CD8-positive, alpha-beta memory T cell (primary cell): Measurements from ENCODE around the gene RSPH1. TPM values are rescaled to one million over a fixed set of nuclear protein-coding genes. Genes with fewer than 3 reads are reported as not detected.

Source experiments
- CTCF ChIA-PET: fragments of 350-600 bp; sonication (Branson Sonifier 250); formaldehyde crosslinking; loops from one replicate; lab custom pipeline; 2021; ENCODE audit warnings: antibody characterized with exemption; lab: Charles Lee
- POLR2A ChIA-PET: fragments of 350-600 bp; sonication (Branson Sonifier 250); formaldehyde crosslinking; loops from one replicate; lab custom pipeline; 2021; ENCODE audit warnings: antibody characterized with exemption; lab: Charles Lee
- DNase-seq, 5 donors: peaks; one replicate each; pipeline versions ENCODE4 v3.0.0 to v3.0.0-alpha.2; 2020 to 2022; ENCODE audit warnings: mixed read lengths in 1 of 5
- H3K27ac ChIP-seq: one replicate; pipeline ENCODE4 v1.7.0; 2013; ENCODE audit warnings: low read depth, mild to moderate bottlenecking, low read length, moderate library complexity
- H3K27me3 ChIP-seq: 2 replicates; pipeline ENCODE4 v1.7.0; 2013; ENCODE audit warnings: low read length, mild to moderate bottlenecking; ENCODE audit not compliant: insufficient read depth, poor library complexity, severe bottlenecking
- H3K36me3 ChIP-seq: 2 replicates; pipeline ENCODE4 v1.7.0; 2013; ENCODE audit warnings: mild to moderate bottlenecking, low read length, moderate library complexity; ENCODE audit not compliant: insufficient read depth
- H3K4me1 ChIP-seq: 2 replicates; pipeline ENCODE4 v1.7.0; 2013; ENCODE audit warnings: mild to moderate bottlenecking, low read length, moderate library complexity; ENCODE audit not compliant: insufficient read depth
- H3K4me3 ChIP-seq: 2 replicates; pipeline ENCODE4 v1.7.0; 2013; ENCODE audit warnings: mild to moderate bottlenecking, low read length
- H3K9me3 ChIP-seq: 2 replicates; pipeline ENCODE4 v1.7.0; 2013; ENCODE audit warnings: mild to moderate bottlenecking, low read length
- H3K27ac Mint-ChIP-seq, 8 donors: one replicate each; pipeline ENCODE4 v1.8.0; 2020 to 2021; ENCODE audit warnings: mixed read lengths in 8 of 8, mild to moderate bottlenecking in 6 of 8, inconsistent platforms in 3 of 8, moderate library complexity in 3 of 8
- H3K27me3 Mint-ChIP-seq, 2 donors: one replicate each; pipeline ENCODE4 v1.8.0; 2020 to 2021; ENCODE audit warnings: mixed read lengths in 2 of 2, mild to moderate bottlenecking in 1 of 2, moderate library complexity in 1 of 2
- H3K36me3 Mint-ChIP-seq, 3 donors: one replicate each; pipeline ENCODE4 v1.8.0; 2020 to 2021; ENCODE audit warnings: mixed read lengths in 3 of 3, inconsistent platforms in 1 of 3, mild to moderate bottlenecking in 1 of 3
- H3K4me1 Mint-ChIP-seq, 3 donors: one replicate each; pipeline ENCODE4 v1.8.0; 2020 to 2021; ENCODE audit warnings: mixed read lengths in 3 of 3, inconsistent platforms in 1 of 3, mild to moderate bottlenecking in 1 of 3
- H3K4me3 Mint-ChIP-seq, 7 donors: one replicate each; pipeline ENCODE4 v1.8.0; 2020 to 2021; ENCODE audit warnings: mixed read lengths in 7 of 7, mild to moderate bottlenecking in 6 of 7, moderate library complexity in 4 of 7, inconsistent platforms in 2 of 7
- H3K9me3 Mint-ChIP-seq, 5 donors: one replicate each; pipeline ENCODE4 v1.8.0; 2020 to 2022; ENCODE audit warnings: mixed read lengths in 5 of 5, mild to moderate bottlenecking in 3 of 5, moderate library complexity in 2 of 5, inconsistent platforms in 1 of 5
- polyA plus RNA-seq: library from polyadenylated mRNA; unstranded; fragments of 300-500 nt; fragmentation: Illumina TruSeq; gene quantifications from one replicate; pipeline ENCODE4 v1.2.3, GENCODE V29; 2021
- total RNA-seq, 2 experiments: library from RNA; stranded (reverse); gene quantifications; one replicate each; pipeline ENCODE4 v1.2.3, GENCODE V29; 2021

RSPH1 gene
- total and polyA plus RNA-seq, 3 experiments from 2014 or later: not detected

DNA sequence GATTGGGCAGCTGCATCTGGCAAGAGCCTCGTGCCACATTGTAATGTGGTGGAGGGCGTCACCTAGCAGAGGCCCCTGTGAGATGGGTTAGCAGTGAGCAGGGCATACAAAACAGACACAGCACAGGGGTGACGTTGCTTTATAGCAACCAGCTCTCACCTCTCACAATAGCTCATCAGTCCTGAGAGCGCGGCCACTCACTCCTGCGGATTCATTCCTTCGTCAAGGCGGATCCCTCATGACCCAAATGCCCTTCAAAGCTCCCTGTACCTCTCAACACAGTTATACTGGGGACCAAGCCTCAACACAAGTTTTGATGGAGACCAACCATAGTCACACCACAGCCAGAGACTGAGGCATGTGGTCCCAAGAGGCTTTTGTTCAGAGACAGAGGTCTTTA is 40.6 kb upstream of the RSPH1 start:
- DNase-seq: no peak
- CTCF ChIA-PET: interaction anchor here (1.2 to 1.4 kb wide), 2 partner anchors 9 to 13 kb away, joined by 3 read pairs; no protein-coding TSS in a partner anchor
- Mint-ChIP-seq H3K4me1 (peaks cover 8 to 19% (median 11%) of the 10 kb centered on the region in 3 donors), H3K9me3 (no peaks in the 10 kb centered on the region), H3K27ac (peak overlapping the region in 1 of 8 donors; percentile 67), H3K36me3 (peaks cover 0 to 84% (median 14%) of the 10 kb centered on the region in 3 donors), H3K4me3 (no peak overlapping the region), H3K27me3 (no peaks in the 10 kb centered on the region)
- Histone ChIP-seq H3K36me3 (peaks cover 10% of the 10 kb centered on the region), H3K27ac (no peak overlapping the region), H3K4me3 (no peak overlapping the region), H3K4me1 (no peaks in the 10 kb centered on the region), H3K9me3 (no peaks in the 10 kb centered on the region), H3K27me3 (no peaks in the 10 kb centered on the region)
- POLR2A ChIA-PET: interaction anchor here (0.5 kb wide), 1 partner anchor 134 kb away, joined by 3 read pairs; no protein-coding TSS in a partner anchor

DNA sequence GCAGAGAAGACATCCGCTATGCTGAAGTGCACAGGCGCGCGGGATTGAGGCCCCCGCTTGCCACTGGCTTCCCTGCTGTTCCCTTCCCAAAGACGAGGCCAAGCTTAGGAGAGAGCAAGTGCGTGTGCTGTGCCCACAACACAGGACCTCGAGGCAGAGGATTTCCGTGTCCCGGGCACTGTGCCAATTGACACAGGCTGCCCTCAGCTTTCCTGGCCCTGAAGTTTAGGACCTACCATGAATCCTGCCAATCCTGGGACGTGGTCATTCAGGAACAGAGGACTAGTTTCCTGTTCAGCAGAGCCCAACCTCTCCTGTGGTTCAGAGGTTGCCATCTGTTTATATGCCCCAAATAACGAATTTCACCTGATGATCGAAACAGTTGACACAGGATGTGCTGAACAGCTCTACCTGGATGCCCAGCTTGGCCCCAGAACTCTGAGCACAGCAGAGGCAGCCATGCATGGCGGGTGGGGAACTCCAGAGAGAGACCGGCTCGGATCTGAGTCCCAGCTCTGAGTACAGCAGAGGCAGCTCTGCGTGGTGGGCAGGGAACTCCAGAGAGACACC is 39.7 kb upstream of the RSPH1 start:
- Histone ChIP-seq H3K9me3 (no peaks in the 10 kb centered on the region), H3K36me3 (peaks cover 10% of the 10 kb centered on the region), H3K27me3 (no peaks in the 10 kb centered on the region), H3K4me1 (no peaks in the 10 kb centered on the region), H3K4me3 (no peak overlapping the region), H3K27ac (no peak overlapping the region)
- no peaks in the 10 kb centered on the region for H3K27me3 Mint-ChIP-seq
- no peak overlapping the region for H3K27ac Mint-ChIP-seq
- DNase-seq: no peak
- POLR2A ChIA-PET: no interaction called here
- CTCF ChIA-PET: no interaction called here
- peaks cover 0 to 79% (median 14%) of the 10 kb centered on the region in 3 donors for H3K36me3 Mint-ChIP-seq
- peaks cover 8 to 19% (median 12%) of the 10 kb centered on the region in 3 donors for H3K4me1 Mint-ChIP-seq
- no peaks in the 10 kb centered on the region for H3K9me3 Mint-ChIP-seq
- H3K4me3 Mint-ChIP-seq: no peak overlapping the region

DNA sequence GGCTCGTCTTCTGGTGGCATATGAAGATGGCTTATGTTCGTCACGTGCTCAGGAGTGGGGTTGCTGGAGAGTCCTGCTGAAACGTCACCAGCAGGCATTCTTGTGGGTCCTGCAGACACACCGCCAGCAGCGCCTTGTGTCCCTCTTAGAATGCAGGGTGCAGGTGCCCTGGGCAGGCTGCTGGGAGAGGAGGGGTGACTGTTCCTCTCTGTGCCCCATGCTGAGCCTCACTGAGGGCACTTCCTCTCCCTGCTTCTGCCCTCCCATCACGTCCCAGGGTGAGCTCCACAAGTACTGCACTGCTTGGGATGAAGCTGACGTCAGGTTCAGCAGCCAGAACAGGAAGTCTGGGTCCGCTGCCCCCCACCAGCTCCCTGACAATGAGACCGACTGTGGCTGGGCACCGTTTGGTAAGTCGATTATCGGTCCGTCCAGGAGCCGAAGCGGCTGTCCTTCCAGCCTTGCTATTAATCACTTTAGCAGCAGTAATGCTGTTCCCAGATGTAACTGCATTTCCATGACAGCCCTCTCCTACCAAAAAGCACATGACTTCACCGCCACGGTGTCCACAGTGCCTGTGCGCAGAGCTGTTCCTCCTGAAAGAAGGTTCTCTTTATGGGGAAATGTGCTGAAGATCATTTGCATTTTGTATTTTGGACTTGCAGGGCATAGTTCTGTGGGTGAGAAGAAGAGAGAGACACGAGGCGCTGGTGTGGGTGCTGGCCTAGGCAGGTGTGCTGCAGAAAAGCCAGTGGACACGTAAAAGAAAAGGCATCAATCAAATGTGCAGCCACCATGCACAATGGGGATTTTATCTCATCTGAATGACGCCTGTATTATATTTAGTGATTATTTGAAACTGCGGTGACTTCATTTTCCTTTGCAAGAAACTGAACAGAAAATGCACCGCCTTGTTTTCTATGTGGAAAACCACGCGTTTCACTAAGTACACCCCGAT is 38.7 kb upstream of the RSPH1 start:
- H3K27me3 Mint-ChIP-seq: no peaks in the 10 kb centered on the region
- Histone ChIP-seq H3K36me3 (peaks cover 10% of the 10 kb centered on the region), H3K27me3 (no peaks in the 10 kb centered on the region), H3K9me3 (no peaks in the 10 kb centered on the region), H3K4me1 (no peaks in the 10 kb centered on the region), H3K27ac (no peak overlapping the region), H3K4me3 (no peak overlapping the region)
- H3K27ac Mint-ChIP-seq: peak overlapping the region in 3 of 8 donors; percentile 12 to 64 (median 42)
- peaks cover 17 to 26% (median 22%) of the 10 kb centered on the region in 3 donors for H3K4me1 Mint-ChIP-seq
- ChIA-PET CTCF (no interaction called here), POLR2A (no interaction called here)
- DNase-seq: no peak
- no peaks in the 10 kb centered on the region for H3K9me3 Mint-ChIP-seq
- H3K4me3 Mint-ChIP-seq: no peak overlapping the region
- peaks cover 0 to 74% (median 9%) of the 10 kb centered on the region in 3 donors for H3K36me3 Mint-ChIP-seq

DNA sequence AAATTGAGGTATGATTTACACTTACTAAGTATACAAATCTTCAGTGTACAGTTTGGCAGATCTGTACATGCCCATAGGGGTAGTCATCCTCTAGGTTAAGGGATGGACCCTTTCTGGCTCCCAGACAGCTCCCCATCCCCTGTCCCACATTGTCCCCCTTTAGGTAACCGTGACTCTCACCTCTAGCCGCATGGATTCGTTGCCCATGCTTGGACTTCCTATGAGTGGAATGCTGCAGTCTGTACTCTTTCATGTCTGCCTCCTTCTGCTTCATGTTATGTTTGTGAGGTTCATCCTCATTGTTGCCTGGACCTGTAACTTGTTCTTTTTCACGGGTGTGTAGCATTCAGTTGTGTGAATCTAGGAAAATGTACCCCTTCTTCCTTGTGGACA is 37.9 kb upstream of the RSPH1 start:
- Histone ChIP-seq H3K27me3 (no peaks in the 10 kb centered on the region), H3K27ac (no peak overlapping the region), H3K36me3 (peaks cover 10% of the 10 kb centered on the region), H3K9me3 (no peaks in the 10 kb centered on the region), H3K4me1 (no peaks in the 10 kb centered on the region), H3K4me3 (no peak overlapping the region)
- no peak for DNase-seq
- Mint-ChIP-seq H3K36me3 (peaks cover 0 to 70% (median 9%) of the 10 kb centered on the region in 3 donors), H3K4me1 (peaks cover 20 to 31% (median 27%) of the 10 kb centered on the region in 3 donors), H3K4me3 (no peak overlapping the region), H3K27ac (peak overlapping the region in 5 of 8 donors; percentile 12 to 69 (median 54)), H3K9me3 (no peaks in the 10 kb centered on the region), H3K27me3 (no peaks in the 10 kb centered on the region)
- ChIA-PET POLR2A (no interaction called here), CTCF (no interaction called here)

DNA sequence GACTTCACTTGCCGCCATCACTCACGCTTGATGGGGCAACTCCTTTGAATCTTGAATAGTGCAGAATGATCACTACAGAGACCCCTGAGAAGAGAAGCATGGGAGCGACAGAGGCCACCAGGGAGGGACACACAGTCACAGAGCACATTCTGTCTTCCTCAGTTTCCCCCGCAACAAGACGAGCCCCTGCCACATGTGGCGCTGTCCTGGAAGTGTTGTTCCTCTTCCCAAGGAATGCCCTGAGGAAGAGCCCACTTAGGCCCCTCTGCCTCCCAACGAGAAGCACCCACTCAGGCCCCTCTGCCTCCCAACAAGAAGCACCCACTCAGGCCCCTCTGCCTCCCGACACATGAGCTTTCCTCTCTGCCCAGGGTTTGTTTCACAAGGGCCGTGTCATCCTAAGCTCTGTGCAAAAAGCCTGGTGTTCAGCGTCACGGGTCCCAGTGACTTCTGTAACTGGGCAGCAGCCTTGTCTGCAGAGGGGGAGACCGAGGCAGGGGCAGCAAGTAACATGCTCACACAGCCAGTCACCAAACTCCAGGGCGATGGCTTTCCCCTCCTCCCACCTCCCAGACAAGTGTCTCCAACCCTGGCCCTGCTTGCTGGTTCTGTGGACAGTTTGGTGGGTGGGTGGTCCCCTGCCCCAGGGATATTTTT is 37.4 kb upstream of the RSPH1 start:
- Mint-ChIP-seq H3K4me3 (no peak overlapping the region), H3K9me3 (no peaks in the 10 kb centered on the region), H3K4me1 (peaks cover 20 to 28% (median 27%) of the 10 kb centered on the region in 3 donors), H3K36me3 (peaks cover 0 to 67% (median 9%) of the 10 kb centered on the region in 3 donors), H3K27me3 (no peaks in the 10 kb centered on the region), H3K27ac (peak overlapping the region in 4 of 8 donors; percentile 17 to 54 (median 37))
- peaks cover 4% of the 10 kb centered on the region for H3K4me1 ChIP-seq
- no peak overlapping the region for H3K4me3 ChIP-seq
- CTCF ChIA-PET: no interaction called here
- H3K36me3 ChIP-seq: peaks cover 10% of the 10 kb centered on the region
- no peaks in the 10 kb centered on the region for H3K27me3 ChIP-seq
- no peak overlapping the region for H3K27ac ChIP-seq
- no peak for DNase-seq
- POLR2A ChIA-PET: no interaction called here
- H3K9me3 ChIP-seq: no peaks in the 10 kb centered on the region

DNA sequence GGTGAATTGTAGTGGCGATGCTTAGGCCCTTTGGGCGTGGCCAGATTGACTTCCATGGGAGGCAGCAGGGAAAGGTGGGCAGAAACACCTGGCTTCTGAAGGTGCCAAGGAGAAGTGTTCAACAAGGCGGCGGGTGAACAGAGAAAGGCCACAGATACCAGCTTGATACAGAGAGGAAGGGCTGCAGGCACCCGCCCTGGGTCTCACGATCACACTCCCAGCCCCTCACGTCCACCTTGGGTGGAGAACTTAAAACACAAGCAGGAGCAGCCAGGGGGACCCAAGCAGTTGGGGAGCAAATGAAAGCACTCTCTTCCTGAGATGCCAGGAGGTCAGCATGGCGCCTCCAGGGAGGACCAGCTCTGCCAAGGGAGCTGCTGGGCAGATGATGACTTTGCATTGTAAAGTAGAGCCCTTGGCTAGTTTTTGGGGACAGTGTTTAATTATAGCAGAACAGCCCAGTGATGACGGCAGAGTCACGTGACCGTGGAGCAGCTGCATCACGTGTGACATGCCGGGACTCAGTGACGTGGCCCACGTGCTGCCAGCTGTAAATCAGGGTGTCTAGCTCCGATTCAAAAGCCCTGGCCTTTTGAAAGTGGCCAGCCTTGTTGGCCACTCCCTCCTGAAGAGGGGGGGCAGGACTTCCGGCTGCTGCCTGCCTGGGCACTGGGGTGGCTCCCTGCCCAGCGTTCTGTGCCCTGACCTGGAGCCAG is 36.6 kb upstream of the RSPH1 start:
- Mint-ChIP-seq H3K27me3 (no peaks in the 10 kb centered on the region), H3K27ac (peak overlapping the region in 2 of 8 donors; percentile 11 to 38), H3K36me3 (peaks cover 0 to 64% (median 6%) of the 10 kb centered on the region in 3 donors), H3K4me1 (peaks cover 23 to 32% (median 28%) of the 10 kb centered on the region in 3 donors), H3K9me3 (no peaks in the 10 kb centered on the region), H3K4me3 (no peak overlapping the region)
- DNase-seq: no peak
- Histone ChIP-seq H3K36me3 (peaks cover 10% of the 10 kb centered on the region), H3K27me3 (no peaks in the 10 kb centered on the region), H3K4me3 (no peak overlapping the region), H3K9me3 (no peaks in the 10 kb centered on the region), H3K4me1 (peaks cover 10% of the 10 kb centered on the region), H3K27ac (no peak overlapping the region)
- ChIA-PET POLR2A (no interaction called here), CTCF (no interaction called here)

DNA sequence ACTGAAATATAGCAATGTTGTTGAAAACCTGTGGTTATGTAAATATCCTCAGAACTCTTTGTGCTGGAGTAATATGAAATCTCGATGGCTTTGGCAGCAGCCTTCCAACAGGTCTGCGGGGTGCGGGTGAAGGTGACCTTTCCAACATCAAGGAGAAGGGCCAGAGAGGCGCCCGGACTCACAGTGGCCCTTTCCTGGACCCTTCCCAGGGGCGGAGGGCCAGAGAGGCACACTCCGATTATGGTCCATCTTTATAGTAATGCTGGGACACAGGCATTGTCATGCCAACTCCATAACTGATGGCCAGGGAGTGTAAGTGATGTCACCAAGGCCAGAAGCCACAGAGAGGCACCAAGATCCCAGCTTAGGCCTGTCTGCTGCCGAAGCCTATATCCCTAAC is 35.7 kb upstream of the RSPH1 start:
- ChIA-PET POLR2A (no interaction called here), CTCF (no interaction called here)
- H3K9me3 ChIP-seq: no peaks in the 10 kb centered on the region
- Mint-ChIP-seq H3K4me3 (no peak overlapping the region), H3K4me1 (peaks cover 31 to 35% (median 33%) of the 10 kb centered on the region in 3 donors), H3K27ac (peak overlapping the region in 4 of 8 donors; percentile 11 to 70 (median 28)), H3K9me3 (no peaks in the 10 kb centered on the region), H3K36me3 (peaks cover 0 to 59% (median 4%) of the 10 kb centered on the region in 3 donors), H3K27me3 (no peaks in the 10 kb centered on the region)
- DNase-seq: no peak
- H3K4me1 ChIP-seq: peaks cover 19% of the 10 kb centered on the region
- H3K27me3 ChIP-seq: no peaks in the 10 kb centered on the region
- no peak overlapping the region for H3K27ac ChIP-seq
- peaks cover 10% of the 10 kb centered on the region for H3K36me3 ChIP-seq
- H3K4me3 ChIP-seq: no peak overlapping the region
